AG08395 (cell line): ENCODE data around the gene SNCA.
A peak's percentile ranks its signal among the peaks of the same experiment; 100 is the strongest.

Experiments used
- DNase-seq: peaks from one replicate; pipeline ENCODE4 v3.0.0; 2012; ENCODE audit warnings: mixed read lengths, low spot score

The SNCA gene

GRCh38 chr4:89836897-89837384, at the start of gene SNCA:
Gene SNCA (minus strand): TSS chr4:89837161. CDS start chr4:89835667, 1,494 bp downstream.
- peak; percentile 17 for DNase-seq

- no peak for DNase-seq
Observed at GRCh38 chr4:89879215-89879614, 42.3 kb upstream of the SNCA start.

GRCh38 chr4:89878611-89879010, 41.6 kb upstream of the SNCA start:
- no peak for DNase-seq

- DNase-seq, result no peak
Observed at GRCh38 chr4:89876548-89876947, 39.6 kb upstream of the SNCA start.

GRCh38 chr4:89871211-89871610, 34.2 kb upstream of the SNCA start:
- no peak for DNase-seq

GRCh38 chr4:89868999-89869589, 32.1 kb upstream of the SNCA start:
- DNase-seq, result peak; percentile 5

- no peak for DNase-seq
Observed at GRCh38 chr4:89868276-89868675, 31.3 kb upstream of the SNCA start.

- no peak for DNase-seq
Observed at GRCh38 chr4:89863533-89863932, 26.6 kb upstream of the SNCA start.

- no peak for DNase-seq
Observed at GRCh38 chr4:89860971-89861370, 24.0 kb upstream of the SNCA start.

- no peak for DNase-seq
Observed at GRCh38 chr4:89855236-89855635, 18.3 kb upstream of the SNCA start.

- DNase-seq, result no peak
Observed at GRCh38 chr4:89847571-89848325, 10.8 kb upstream of the SNCA start.

GRCh38 chr4:89839558-89839957, 2.6 kb upstream of the SNCA start:
- DNase-seq, result no peak

- DNase-seq, result peak; percentile 6
Observed at GRCh38 chr4:89837993-89838390, 1.0 kb upstream of the SNCA start.

- DNase-seq, result no peak
Observed at GRCh38 chr4:89837385-89837992, 528 bp upstream of the SNCA start.

- DNase-seq, result no peak
Observed at GRCh38 chr4:89836031-89836745, 773 bp downstream of the SNCA start.

- no peak for DNase-seq
Observed at GRCh38 chr4:89835413-89835812, 1.5 kb downstream of the SNCA start.

- DNase-seq, result no peak
Observed at GRCh38 chr4:89834486-89835209, 2.3 kb downstream of the SNCA start.

GRCh38 chr4:89829470-89830138, 7.4 kb downstream of the SNCA start:
- no peak for DNase-seq

GRCh38 chr4:89823416-89823815, 13.5 kb downstream of the SNCA start:
- no peak for DNase-seq

GRCh38 chr4:89821612-89822011, 15.3 kb downstream of the SNCA start:
- no peak for DNase-seq

- no peak for DNase-seq
Observed at GRCh38 chr4:89820010-89820409, 17.0 kb downstream of the SNCA start.
